Ovary (tissue), 9 donors: ENCODE measurements around the gene CHRNA10. TPM values are rescaled to one million over a fixed set of nuclear protein-coding genes. Genes with fewer than 3 reads are reported as not detected.

ENCODE experiments used
- DNase-seq, 5 donors: peaks; one replicate each; pipeline ENCODE4 v3.0.0-alpha.2; 2019 to 2020
- H3K27ac ChIP-seq, 2 donors: fragments of 200-600 bp; one replicate each; pipeline versions ENCODE4 v1.5.1 to v1.8.0; 2019 to 2022
- H3K27me3 ChIP-seq: fragments of 200-600 bp; one replicate; pipeline ENCODE4 v1.8.0; 2022
- H3K36me3 ChIP-seq: fragments of 200-600 bp; sonication (generic); one replicate; pipeline ENCODE4 v1.5.1; 2019
- H3K4me1 ChIP-seq: one replicate; pipeline ENCODE4 v1.8.1; 2013; ENCODE audit warnings: mild to moderate bottlenecking, moderate library complexity; ENCODE audit not compliant: insufficient read depth
- H3K4me3 ChIP-seq: fragments of 200-600 bp; sonication (generic); one replicate; pipeline ENCODE4 v1.5.1; 2017
- H3K9me3 ChIP-seq, 2 donors: fragments of 200-600 bp in 1 of 2; sonication (generic) in 1 of 2; one replicate each; pipeline versions ENCODE4 v1.5.1 to v1.8.1; 2013 to 2019; ENCODE audit warnings: mild to moderate bottlenecking in 1 of 2, moderate library complexity in 1 of 2
- EP300 ChIP-seq: sonication (generic); formaldehyde crosslinking; IDR thresholded peaks from one replicate; pipeline ENCODE4 v1.6.1; 2017; ENCODE audit warnings: antibody characterized with exemption
- POLR2A ChIP-seq: fragments of 450-650 bp; IDR thresholded peaks from one replicate; pipeline ENCODE4 v1.6.1; 2017; ENCODE audit warnings: antibody characterized with exemption, mild to moderate bottlenecking, moderate library complexity
- WGBS, 3 donors: extraction: QIAGEN DNeasy Blood & Tissue Kit in 1 of 3; methylation state at CpG; one replicate each; pipeline versions ENCODE4 v1.1.5 to v1.1.7; 2013 to 2017; 5-methylcytosine and 5-hydroxymethylcytosine counted together
- intact Hi-C, 4 donors: fragments of 100-400 bp; cut with DNase I; formaldehyde crosslinking; loops; one replicate each; pipeline versions ENCODE4 v1.11.0 to v1.15.1; 2022 to 2023
- polyA plus RNA-seq, 2 donors: library from polyadenylated mRNA; stranded (reverse); fragments of 200-250 nt in 1 of 2; fragments of 350-450 nt in 1 of 2; fragmentation: Illumina TruSeq in 1 of 2; extraction: RNeasy Lipid Tissue Mini Kit (QIAGEN cat#74804) in 1 of 2; gene quantifications; one replicate each; pipeline ENCODE4 v1.2.3, GENCODE V29; 2013 to 2014
- total RNA-seq, 7 donors: library from RNA; depleted of rRNA in 2 of 7; stranded (reverse); fragments of >200 nt in 2 of 7; fragmentation: NEBNext Ultra II Directional in 3 of 7; extraction: Animal tissue kit (Norgen Biotek cat#: 25700) in 3 of 7; gene quantifications; one replicate each; pipeline versions ENCODE4 v1.1.0 to v1.2.4, GENCODE V29; 2016 to 2023
- TF ChIP-seq, protein P1 (sequence below), 3 donors: fragments of 450-650 bp in 2 of 3; fragments of 200-600 bp in 1 of 3; IDR thresholded peaks; one replicate each; pipeline versions ENCODE4 v1.5.1 to v1.8.0; 2016 to 2022; ENCODE audit warnings: antibody characterized with exemption in 3 of 3, mild to moderate bottlenecking in 1 of 3
- donor health status: DM: no; HTN: no; CAD: no; lungs with moderate emphysema.
- donor health status: DM: no; HTN: no; CAD: no.
- donor health status: Bipolar disorder and iron deficiency.
- donor health status: DM: yes; HTN: yes; CAD: no.
- donor health status: DM: no; HTN: no; CAD: no.
- donor health status: DM: yes; HTN: yes; CAD: no.

CHRNA10 gene
- total and polyA plus RNA-seq, 9 donors = 0.34 to 3.9 (median 0.79) TPM

DNA sequence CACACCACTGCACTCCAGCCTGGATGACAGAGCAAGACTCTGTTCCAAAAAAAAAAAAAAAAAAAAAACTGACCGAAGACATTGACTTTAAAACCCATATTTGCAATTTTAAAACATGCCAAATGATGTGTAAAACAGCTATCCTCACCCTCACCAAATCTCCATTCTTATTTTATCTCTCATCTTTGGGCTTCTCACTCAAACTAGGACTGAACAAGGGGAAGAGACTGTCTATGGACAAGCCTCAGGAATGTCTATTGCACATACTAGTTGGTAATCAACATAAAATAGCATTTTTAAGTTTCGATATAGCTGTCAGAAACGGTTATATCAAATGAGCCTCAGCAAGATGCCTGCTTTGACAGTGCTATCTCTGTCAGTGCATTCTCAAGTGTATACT lies 7.9 kb upstream of the CHRNA10 start:
- TF ChIP-seq POLR2A = no peak
- no peak for TF ChIP-seq EP300
- TF ChIP-seq, protein P1, sequence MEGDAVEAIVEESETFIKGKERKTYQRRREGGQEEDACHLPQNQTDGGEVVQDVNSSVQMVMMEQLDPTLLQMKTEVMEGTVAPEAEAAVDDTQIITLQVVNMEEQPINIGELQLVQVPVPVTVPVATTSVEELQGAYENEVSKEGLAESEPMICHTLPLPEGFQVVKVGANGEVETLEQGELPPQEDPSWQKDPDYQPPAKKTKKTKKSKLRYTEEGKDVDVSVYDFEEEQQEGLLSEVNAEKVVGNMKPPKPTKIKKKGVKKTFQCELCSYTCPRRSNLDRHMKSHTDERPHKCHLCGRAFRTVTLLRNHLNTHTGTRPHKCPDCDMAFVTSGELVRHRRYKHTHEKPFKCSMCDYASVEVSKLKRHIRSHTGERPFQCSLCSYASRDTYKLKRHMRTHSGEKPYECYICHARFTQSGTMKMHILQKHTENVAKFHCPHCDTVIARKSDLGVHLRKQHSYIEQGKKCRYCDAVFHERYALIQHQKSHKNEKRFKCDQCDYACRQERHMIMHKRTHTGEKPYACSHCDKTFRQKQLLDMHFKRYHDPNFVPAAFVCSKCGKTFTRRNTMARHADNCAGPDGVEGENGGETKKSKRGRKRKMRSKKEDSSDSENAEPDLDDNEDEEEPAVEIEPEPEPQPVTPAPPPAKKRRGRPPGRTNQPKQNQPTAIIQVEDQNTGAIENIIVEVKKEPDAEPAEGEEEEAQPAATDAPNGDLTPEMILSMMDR (IDR thresholded peaks at IDR 0.05) = no peak
- H3K4me1 ChIP-seq = no peaks in the 10 kb centered on the region
- no peaks in the 10 kb centered on the region for H3K27me3 ChIP-seq
- no peak for DNase-seq
- WGBS, 3 donors = 95% methylated on average over 3 of the region's 3 CpGs
- H3K27ac ChIP-seq = no peak overlapping the region
- intact Hi-C loops = no loop called here
- H3K36me3 ChIP-seq = no peaks in the 10 kb centered on the region
- no peaks in the 10 kb centered on the region for H3K9me3 ChIP-seq
- no peak overlapping the region for H3K4me3 ChIP-seq

DNA sequence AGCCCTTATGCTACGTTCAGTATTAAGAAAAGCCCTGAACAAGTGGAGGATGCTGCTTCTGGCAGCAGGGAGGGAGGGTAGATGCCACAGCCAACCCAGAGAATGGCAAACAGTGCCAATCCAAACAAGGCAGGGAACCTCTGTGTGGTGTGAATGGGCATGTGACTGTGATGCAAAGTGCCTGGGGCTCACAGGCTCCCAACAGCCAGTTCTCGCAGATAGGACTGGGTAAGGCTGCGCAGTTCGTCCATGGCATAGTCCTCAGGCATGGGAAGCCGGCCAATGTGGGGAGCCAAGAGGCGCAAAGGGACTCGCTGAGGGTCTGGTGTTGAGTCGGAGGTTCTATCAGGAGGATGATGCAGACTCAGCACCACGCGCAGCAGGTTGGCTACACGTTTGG lies 4.8 kb upstream of the CHRNA10 start:
- TF ChIP-seq POLR2A (no peak), EP300 (no peak)
- TF ChIP-seq, protein P1 (IDR thresholded peaks at IDR 0.05) = no peak
- DNase-seq = no peak
- Histone ChIP-seq H3K36me3 (no peaks in the 10 kb centered on the region), H3K27ac (no peak overlapping the region), H3K4me1 (no peaks in the 10 kb centered on the region), H3K9me3 (no peaks in the 10 kb centered on the region), H3K27me3 (no peaks in the 10 kb centered on the region), H3K4me3 (no peak overlapping the region)
- intact Hi-C loops = no loop called here
- 95 to 97% (median 96%) methylated on average over 11 of the region's 11 CpGs for WGBS, 3 donors

GRCh38 chr11:3674189-3674588 lies 3.0 kb upstream of the CHRNA10 start:
- Histone ChIP-seq H3K4me1 (no peaks in the 10 kb centered on the region), H3K4me3 (no peak overlapping the region), H3K27ac (no peak overlapping the region), H3K36me3 (no peaks in the 10 kb centered on the region), H3K9me3 (no peaks in the 10 kb centered on the region), H3K27me3 (no peaks in the 10 kb centered on the region)
- TF ChIP-seq, protein P1 (IDR thresholded peaks at IDR 0.05) = no peak
- TF ChIP-seq EP300 (no peak), POLR2A (no peak)
- WGBS, 3 donors = 98 to 100% (median 100%) methylated on average over 1 of the region's 1 CpG
- DNase-seq = no peak
- intact Hi-C loops = no loop called here

DNA sequence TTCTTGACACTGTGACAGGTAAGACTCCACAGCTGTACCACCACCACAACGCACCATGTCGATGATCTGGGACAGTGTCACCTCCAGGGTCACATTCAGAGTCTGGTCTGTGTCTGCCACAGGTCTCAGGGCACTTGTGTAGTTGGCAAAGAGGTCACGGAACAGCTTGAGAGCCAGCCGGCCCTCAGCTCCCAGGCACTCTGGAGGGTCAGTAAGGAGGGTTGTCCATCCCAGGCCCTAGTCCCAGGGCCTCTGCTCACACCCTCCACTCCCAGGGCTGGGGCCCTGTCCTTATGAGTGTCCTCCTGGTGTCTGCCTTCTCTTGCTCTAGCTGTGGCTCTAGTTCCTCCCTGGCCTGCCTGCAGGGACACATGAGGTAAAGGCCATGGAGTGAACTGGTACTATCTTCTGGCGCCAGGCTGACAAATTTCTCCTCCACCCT lies 1.4 kb downstream of the CHRNA10 start:
- intact Hi-C loops = no loop called here
- Histone ChIP-seq H3K4me3 (no peak overlapping the region), H3K36me3 (no peaks in the 10 kb centered on the region), H3K9me3 (no peaks in the 10 kb centered on the region), H3K4me1 (no peaks in the 10 kb centered on the region), H3K27ac (no peak overlapping the region), H3K27me3 (no peaks in the 10 kb centered on the region)
- no peak for DNase-seq
- TF ChIP-seq, protein P1 (IDR thresholded peaks at IDR 0.05) = no peak
- TF ChIP-seq POLR2A = no peak
- TF ChIP-seq EP300 = no peak
- 90 to 94% (median 93%) methylated on average over 5 of the region's 5 CpGs for WGBS, 3 donors
